ENCODE measurements around the gene NUAK1.

GRCh38 chr12:106078358-106079010 is 60.3 kb downstream of the NUAK1 start:
- no peak for TF ChIP-seq CSDC2 (CRISPR knock-in tag; IDR thresholded peaks at IDR 0.05)
- TF ChIP-seq, protein P1, sequence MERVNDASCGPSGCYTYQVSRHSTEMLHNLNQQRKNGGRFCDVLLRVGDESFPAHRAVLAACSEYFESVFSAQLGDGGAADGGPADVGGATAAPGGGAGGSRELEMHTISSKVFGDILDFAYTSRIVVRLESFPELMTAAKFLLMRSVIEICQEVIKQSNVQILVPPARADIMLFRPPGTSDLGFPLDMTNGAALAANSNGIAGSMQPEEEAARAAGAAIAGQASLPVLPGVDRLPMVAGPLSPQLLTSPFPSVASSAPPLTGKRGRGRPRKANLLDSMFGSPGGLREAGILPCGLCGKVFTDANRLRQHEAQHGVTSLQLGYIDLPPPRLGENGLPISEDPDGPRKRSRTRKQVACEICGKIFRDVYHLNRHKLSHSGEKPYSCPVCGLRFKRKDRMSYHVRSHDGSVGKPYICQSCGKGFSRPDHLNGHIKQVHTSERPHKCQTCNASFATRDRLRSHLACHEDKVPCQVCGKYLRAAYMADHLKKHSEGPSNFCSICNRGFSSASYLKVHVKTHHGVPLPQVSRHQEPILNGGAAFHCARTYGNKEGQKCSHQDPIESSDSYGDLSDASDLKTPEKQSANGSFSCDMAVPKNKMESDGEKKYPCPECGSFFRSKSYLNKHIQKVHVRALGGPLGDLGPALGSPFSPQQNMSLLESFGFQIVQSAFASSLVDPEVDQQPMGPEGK (CRISPR knock-in tag; IDR thresholded peaks at IDR 0.05; ENCODE audit: borderline replicate concordance) = no peak
- TF ChIP-seq ZFP3 (CRISPR knock-in tag; IDR thresholded peaks at IDR 0.05) = no peak
- TF ChIP-seq CREB5 (CRISPR knock-in tag; IDR thresholded peaks at IDR 0.05; ENCODE audit: low read depth) = no peak
- TF ChIP-seq GLIS3 (CRISPR knock-in tag; IDR thresholded peaks at IDR 0.05) = no peak
- TF ChIP-seq ZNF565 (CRISPR knock-in tag; conservative IDR thresholded peaks at IDR 0.05; ENCODE audit: low read depth) = no peak
- TF ChIP-seq PPARA (CRISPR knock-in tag; IDR thresholded peaks at IDR 0.05; ENCODE audit: borderline replicate concordance) = no peak
- TF ChIP-seq ZNF8 (CRISPR knock-in tag; IDR thresholded peaks at IDR 0.05) = no peak
- no peak for TF ChIP-seq ARNTL (CRISPR knock-in tag; IDR thresholded peaks at IDR 0.05; ENCODE audit: borderline replicate concordance, low read depth)
- no peak for TF ChIP-seq RARB (CRISPR knock-in tag; IDR thresholded peaks at IDR 0.05)
- no peak for TF ChIP-seq ZFP30 (CRISPR knock-in tag; IDR thresholded peaks at IDR 0.05)
- TF ChIP-seq ZC3H10 (CRISPR knock-in tag; IDR thresholded peaks at IDR 0.05) = no peak
- TF ChIP-seq, protein P2, sequence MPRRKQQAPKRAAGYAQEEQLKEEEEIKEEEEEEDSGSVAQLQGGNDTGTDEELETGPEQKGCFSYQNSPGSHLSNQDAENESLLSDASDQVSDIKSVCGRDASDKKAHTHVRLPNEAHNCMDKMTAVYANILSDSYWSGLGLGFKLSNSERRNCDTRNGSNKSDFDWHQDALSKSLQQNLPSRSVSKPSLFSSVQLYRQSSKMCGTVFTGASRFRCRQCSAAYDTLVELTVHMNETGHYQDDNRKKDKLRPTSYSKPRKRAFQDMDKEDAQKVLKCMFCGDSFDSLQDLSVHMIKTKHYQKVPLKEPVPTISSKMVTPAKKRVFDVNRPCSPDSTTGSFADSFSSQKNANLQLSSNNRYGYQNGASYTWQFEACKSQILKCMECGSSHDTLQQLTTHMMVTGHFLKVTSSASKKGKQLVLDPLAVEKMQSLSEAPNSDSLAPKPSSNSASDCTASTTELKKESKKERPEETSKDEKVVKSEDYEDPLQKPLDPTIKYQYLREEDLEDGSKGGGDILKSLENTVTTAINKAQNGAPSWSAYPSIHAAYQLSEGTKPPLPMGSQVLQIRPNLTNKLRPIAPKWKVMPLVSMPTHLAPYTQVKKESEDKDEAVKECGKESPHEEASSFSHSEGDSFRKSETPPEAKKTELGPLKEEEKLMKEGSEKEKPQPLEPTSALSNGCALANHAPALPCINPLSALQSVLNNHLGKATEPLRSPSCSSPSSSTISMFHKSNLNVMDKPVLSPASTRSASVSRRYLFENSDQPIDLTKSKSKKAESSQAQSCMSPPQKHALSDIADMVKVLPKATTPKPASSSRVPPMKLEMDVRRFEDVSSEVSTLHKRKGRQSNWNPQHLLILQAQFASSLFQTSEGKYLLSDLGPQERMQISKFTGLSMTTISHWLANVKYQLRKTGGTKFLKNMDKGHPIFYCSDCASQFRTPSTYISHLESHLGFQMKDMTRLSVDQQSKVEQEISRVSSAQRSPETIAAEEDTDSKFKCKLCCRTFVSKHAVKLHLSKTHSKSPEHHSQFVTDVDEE (CRISPR knock-in tag; IDR thresholded peaks at IDR 0.05) = no peak
- no peak for TF ChIP-seq ESRRG (CRISPR knock-in tag; IDR thresholded peaks at IDR 0.05)

All from SK-N-SH treated with all-trans-retinoic acid at 6 μM for 48 hours (cell line).